ENCODE data around the gene FREM2. TPM values are rescaled to one million over a fixed set of nuclear protein-coding genes. Genes with fewer than 3 reads are reported as not detected.

Gene FREM2
- total RNA-seq (2016; rRNA removed; fragmentation: Illumina TruSeq; extraction: Trizol) (not detected in 2 replicates), polyA plus RNA-seq (2011; rRNA removed) (not detected in 2 replicates), polyA minus RNA-seq (2011; rRNA and poly(A)+ RNA removed; ENCODE audit: low replicate concordance) (under 0.01 TPM in 1 of 2 replicates, not detected in the other), Bru-seq, nascent RNA (percentile 4 among the genes with signal in this experiment), BruChase-seq, experiment 1, labeled RNA remaining after a 6-hour chase (percentile 6 among the genes with signal in this experiment), BruChase-seq, experiment 2, labeled RNA remaining after a 2-hour chase (percentile 3 among the genes with signal in this experiment)
- total RNA-seq (2016; cell fraction: cytosol; rRNA removed; fragmentation: Illumina TruSeq; extraction: Trizol; ENCODE audit: low read depth), result not detected in 2 replicates
- total RNA-seq (2016; cell fraction: insoluble cytoplasmic fraction; rRNA removed; fragmentation: Illumina TruSeq; extraction: Trizol), result not detected in 2 replicates
- total RNA-seq (2016; cell fraction: membrane; rRNA removed; fragmentation: Illumina TruSeq; extraction: Trizol), result not detected in 2 replicates
- total RNA-seq (2016; cell fraction: nucleus; rRNA removed; fragmentation: Illumina TruSeq; extraction: Trizol), result not detected in 2 replicates
- polyA plus RNA-seq (2011; cell fraction: cytosol; rRNA removed), result not detected in 2 replicates
- not detected in 2 replicates for polyA plus RNA-seq (2011; cell fraction: nucleus; rRNA removed)
- polyA plus RNA-seq (2012), result not detected in 2 replicates
- polyA plus RNA-seq (2016; cell fraction: cytosol; fragmentation: Illumina TruSeq; extraction: Trizol; ENCODE audit: low read depth), result not detected in 2 replicates
- polyA plus RNA-seq (2016; cell fraction: insoluble cytoplasmic fraction; fragmentation: Illumina TruSeq; extraction: Trizol; ENCODE audit: low read depth), result not detected in 2 replicates
- polyA plus RNA-seq (2016; cell fraction: membrane; fragmentation: Illumina TruSeq; extraction: Trizol; ENCODE audit: low read depth), result not detected in 2 replicates
- polyA plus RNA-seq (2016; cell fraction: nucleus; fragmentation: Illumina TruSeq; extraction: Trizol; ENCODE audit: insufficient read depth, low read depth), result not detected in 2 replicates
- not detected in 2 replicates for polyA minus RNA-seq (2011; cell fraction: cytosol; rRNA and poly(A)+ RNA removed)
- not detected in 2 replicates for polyA minus RNA-seq (2011; cell fraction: nucleus; rRNA and poly(A)+ RNA removed)
- long read RNA-seq, experiment 1, result 0 reads
- long read RNA-seq, experiment 2, result 0 reads

- Histone ChIP-seq H3K9me3 (ENCODE audit: low read length) (no peaks in the 10 kb centered on the region), H3K4me2 (ENCODE audit: low read depth, low read length) (no peak within 1 kb of the TSS), H3K4me1 (ENCODE audit: insufficient read depth, low read length) (no peaks in the 10 kb centered on the region), H3K27me3 (ENCODE audit: control insufficient read depth in 1 of 2, insufficient read depth in 2 of 2, low read length in 2 of 2) (peaks cover 2 to 15% of the 10 kb centered on the region in 2 experiments; a peak in 3 of 5 replicates), H3K79me2 (ENCODE audit: insufficient read depth, low read length) (no peaks in the 10 kb centered on the region), H2AFZ (ENCODE audit: low read length) (no peak within 1 kb of the TSS), H4K20me1 (ENCODE audit: insufficient read depth, low read length) (no peaks in the 10 kb centered on the region), H3K4me3 (replicated peaks in 1 of 3; ENCODE audit: insufficient read depth in 1 of 3, low read depth in 2 of 3, low read length in 3 of 3) (no peak within 1 kb of the TSS), H3K9ac (ENCODE audit: insufficient read depth, low read depth, low read length) (no peak within 1 kb of the TSS), H3K27ac (ENCODE audit: extremely low read length, insufficient read depth, low read length) (no peak within 1 kb of the TSS), H3K36me3 (replicated peaks in 1 of 2; ENCODE audit: control insufficient read depth in 1 of 2, insufficient read depth in 2 of 2, low read length in 2 of 2) (no peaks in the 10 kb centered on the region)
- WGBS (ENCODE audit: low lambda C conversion rate), result 22% methylated on average over 19 of the region's 40 CpGs
- ATAC-seq (peak; percentile 47; the same call in 2 of the 3 replicates), DNase-seq (ENCODE audit: low spot score) (no peak), FAIRE-seq (no peak)
- in situ Hi-C loops (cut with HindIII; ENCODE audit: extremely low pct_ligation_motif_present, low pct_unique_long_range_greater_than_20kb), result no loop called here
- POLR2A ChIA-PET, result no interaction called here
- TF ChIP-seq HNRNPLL (IDR thresholded peaks at IDR 0.05; ENCODE audit: low read depth, low read length, poor library complexity, severe bottlenecking) (peak; percentile 4), FOXM1 (CRISPR knock-in tag; IDR thresholded peaks at IDR 0.05) (no peak)
- BruUV-seq (replicated peaks), result no TSS peak
- intact Hi-C loops (cut with micrococcal nuclease; ENCODE audit: unreplicated experiment), result loop anchor here (1.0 kb wide), 1 partner anchor 229 kb away; no protein-coding TSS in a partner anchor
- CTCF ChIA-PET (ENCODE audit: low intra/inter-chr PET ratio, low total read pairs), result no interaction called here
Measured at GRCh38 chr13:38686577-38687245, at the start of gene FREM2. TSS of gene FREM2 (plus strand) at chr13:38687077. CDS start at chr13:38687345, 268 bp downstream.

GRCh38 chr13:38637576-38637975 is 49.3 kb upstream of the FREM2 start:
- intact Hi-C loops (cut with micrococcal nuclease; ENCODE audit: unreplicated experiment), result no loop called here
- Histone ChIP-seq H2AFZ (ENCODE audit: low read length) (no peak overlapping the region), H3K4me2 (ENCODE audit: low read depth, low read length) (no peak overlapping the region), H4K20me1 (ENCODE audit: insufficient read depth, low read length) (no peaks in the 10 kb centered on the region), H3K79me2 (ENCODE audit: insufficient read depth, low read length) (no peaks in the 10 kb centered on the region), H3K4me3 (replicated peaks in 1 of 3; ENCODE audit: insufficient read depth in 1 of 3, low read depth in 2 of 3, low read length in 3 of 3) (no peak overlapping the region), H3K4me1 (ENCODE audit: insufficient read depth, low read length) (no peaks in the 10 kb centered on the region), H3K27ac (ENCODE audit: extremely low read length, insufficient read depth, low read length) (no peak overlapping the region), H3K9ac (ENCODE audit: insufficient read depth, low read depth, low read length) (no peak overlapping the region), H3K36me3 (replicated peaks in 1 of 2; ENCODE audit: control insufficient read depth in 1 of 2, insufficient read depth in 2 of 2, low read length in 2 of 2) (no peaks in the 10 kb centered on the region), H3K9me3 (ENCODE audit: low read length) (no peaks in the 10 kb centered on the region), H3K27me3 (ENCODE audit: control insufficient read depth in 1 of 2, insufficient read depth in 2 of 2, low read length in 2 of 2) (no peaks in the 10 kb centered on the region)
- BruUV-seq (replicated peaks), result no TSS peak
- ChIA-PET POLR2A (no interaction called here), CTCF (ENCODE audit: low intra/inter-chr PET ratio, low total read pairs) (no interaction called here)
- WGBS (ENCODE audit: low lambda C conversion rate), result 17% methylated on average over 3 of the region's 3 CpGs
- ATAC-seq (no peak), FAIRE-seq (no peak), DNase-seq (ENCODE audit: low spot score) (no peak)
- in situ Hi-C loops (cut with HindIII; ENCODE audit: extremely low pct_ligation_motif_present, low pct_unique_long_range_greater_than_20kb), result no loop called here
- TF ChIP-seq SETDB1 (CRISPR knock-in tag; IDR thresholded peaks at IDR 0.05; ENCODE audit: borderline replicate concordance) (no peak), AGO2 (optimal IDR thresholded peaks at IDR 0.05; ENCODE audit: low read depth, low read length) (no peak), ZBTB10 (CRISPR knock-in tag; IDR thresholded peaks at IDR 0.05; ENCODE audit: borderline replicate concordance) (no peak), MBNL3 (CRISPR knock-in tag; conservative IDR thresholded peaks at IDR 0.05) (no peak), HNF4A (CRISPR knock-in tag; IDR thresholded peaks at IDR 0.05) (no peak), ZNF557 (CRISPR knock-in tag; IDR thresholded peaks at IDR 0.05) (no peak), SP4 (CRISPR knock-in tag; IDR thresholded peaks at IDR 0.05) (no peak), GTF2F1 (IDR thresholded peaks at IDR 0.05; ENCODE audit: low read length) (no peak), ZNF761 (CRISPR knock-in tag; conservative IDR thresholded peaks at IDR 0.05) (no peak), STAG1 (CRISPR knock-in tag; IDR thresholded peaks at IDR 0.05) (no peak)
